ENCODE measurements around the gene RBM10. TPM values are rescaled to one million over a fixed set of nuclear protein-coding genes. Genes with fewer than 3 reads are reported as not detected.
"Not testable (repeated sequence)": the region's sequence is repeated elsewhere in the genome, so short reads cannot be mapped to it uniquely, and the experiment has no call there.

RBM10 gene, protein sequence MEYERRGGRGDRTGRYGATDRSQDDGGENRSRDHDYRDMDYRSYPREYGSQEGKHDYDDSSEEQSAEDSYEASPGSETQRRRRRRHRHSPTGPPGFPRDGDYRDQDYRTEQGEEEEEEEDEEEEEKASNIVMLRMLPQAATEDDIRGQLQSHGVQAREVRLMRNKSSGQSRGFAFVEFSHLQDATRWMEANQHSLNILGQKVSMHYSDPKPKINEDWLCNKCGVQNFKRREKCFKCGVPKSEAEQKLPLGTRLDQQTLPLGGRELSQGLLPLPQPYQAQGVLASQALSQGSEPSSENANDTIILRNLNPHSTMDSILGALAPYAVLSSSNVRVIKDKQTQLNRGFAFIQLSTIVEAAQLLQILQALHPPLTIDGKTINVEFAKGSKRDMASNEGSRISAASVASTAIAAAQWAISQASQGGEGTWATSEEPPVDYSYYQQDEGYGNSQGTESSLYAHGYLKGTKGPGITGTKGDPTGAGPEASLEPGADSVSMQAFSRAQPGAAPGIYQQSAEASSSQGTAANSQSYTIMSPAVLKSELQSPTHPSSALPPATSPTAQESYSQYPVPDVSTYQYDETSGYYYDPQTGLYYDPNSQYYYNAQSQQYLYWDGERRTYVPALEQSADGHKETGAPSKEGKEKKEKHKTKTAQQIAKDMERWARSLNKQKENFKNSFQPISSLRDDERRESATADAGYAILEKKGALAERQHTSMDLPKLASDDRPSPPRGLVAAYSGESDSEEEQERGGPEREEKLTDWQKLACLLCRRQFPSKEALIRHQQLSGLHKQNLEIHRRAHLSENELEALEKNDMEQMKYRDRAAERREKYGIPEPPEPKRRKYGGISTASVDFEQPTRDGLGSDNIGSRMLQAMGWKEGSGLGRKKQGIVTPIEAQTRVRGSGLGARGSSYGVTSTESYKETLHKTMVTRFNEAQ
- total RNA-seq, result 10 to 100 TPM; 22.1 to 32.1 TPM

GRCh38 chrX:47144626-47145394 is at the start of gene RBM10, which contains the start of gene NDUFB11:
TSS of gene RBM10 (plus strand) at chrX:47145221. CDS start at chrX:47147482, 2,261 bp downstream.
TSS of gene NDUFB11 (minus strand) at chrX:47144702. CDS start at chrX:47144679, 23 bp downstream.
- peak within 1 kb of the TSS; percentile 63 to 64 for H3K4me3 ChIP-seq
- peak within 1 kb of the TSS; percentile 92 for H3K27ac ChIP-seq
- H3K9me3 ChIP-seq, result no peaks in the 10 kb centered on the region
- peak; percentile 55 to 63 for TF ChIP-seq CTCF (IDR thresholded peaks at IDR 0.05)
- H3K27me3 ChIP-seq, result no peaks in the 10 kb centered on the region
- DNase-seq (ENCODE audit: low spot score), result peak; percentile 96
- H3K4me1 ChIP-seq, result peaks cover 0 to 29% of the 10 kb centered on the region in 2 donors
- H3K36me3 ChIP-seq, result peaks cover 8% of the 10 kb centered on the region

GRCh38 chrX:47097018-47097417 is 48.0 kb upstream of the RBM10 start:
- no peak for TF ChIP-seq CTCF (IDR thresholded peaks at IDR 0.05)
- Histone ChIP-seq H3K27me3 (no peaks in the 10 kb centered on the region), H3K4me3 (no peak overlapping the region), H3K36me3 (no peaks in the 10 kb centered on the region), H3K9me3 (peaks cover 0 to 3% of the 10 kb centered on the region in 2 donors), H3K27ac (no peak overlapping the region), H3K4me1 (no peaks in the 10 kb centered on the region)
- no peak for DNase-seq (ENCODE audit: low spot score)

DNA sequence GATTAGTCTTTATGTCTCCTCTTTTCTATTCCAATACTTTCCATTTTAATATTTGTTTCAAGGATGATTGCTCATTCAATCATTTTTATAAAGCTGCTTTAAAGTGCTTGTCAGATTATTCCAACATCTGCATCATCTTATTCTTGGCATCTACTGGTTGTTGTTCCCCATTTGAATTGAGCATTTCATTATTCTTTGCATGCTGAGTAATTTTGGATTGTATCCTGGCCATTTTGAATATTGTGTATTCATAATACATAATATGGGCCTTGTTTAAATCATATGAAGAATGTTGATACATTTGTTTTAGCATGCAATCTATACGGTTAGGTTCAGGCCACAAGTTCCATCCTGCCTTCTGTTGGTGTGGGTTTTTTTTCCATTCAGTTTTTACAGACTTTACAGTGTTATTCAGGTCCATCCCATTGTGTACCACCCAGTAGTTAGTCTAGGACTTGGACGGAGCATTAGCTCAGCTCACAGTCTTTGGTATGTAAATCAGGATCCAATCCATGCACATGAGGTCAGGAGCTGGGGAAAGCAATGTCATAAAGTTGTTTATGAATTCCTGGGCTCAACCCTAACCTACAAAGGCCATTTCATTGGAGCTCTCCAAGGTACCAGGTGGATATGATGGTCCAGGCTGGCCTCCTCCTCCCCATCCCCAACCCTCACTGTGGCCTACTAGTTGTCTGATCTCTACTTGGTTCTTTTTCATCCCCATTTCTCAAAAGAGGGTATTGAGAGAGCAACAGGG is 46.5 kb upstream of the RBM10 start:
- Histone ChIP-seq H3K4me3 (no peak overlapping the region), H3K9me3 (peaks cover 0 to 3% of the 10 kb centered on the region in 2 donors), H3K36me3 (no peaks in the 10 kb centered on the region), H3K27ac (no peak overlapping the region), H3K4me1 (no peaks in the 10 kb centered on the region), H3K27me3 (no peaks in the 10 kb centered on the region)
- DNase-seq (ENCODE audit: low spot score), result no peak
- TF ChIP-seq CTCF (IDR thresholded peaks at IDR 0.05), result no peak

DNA sequence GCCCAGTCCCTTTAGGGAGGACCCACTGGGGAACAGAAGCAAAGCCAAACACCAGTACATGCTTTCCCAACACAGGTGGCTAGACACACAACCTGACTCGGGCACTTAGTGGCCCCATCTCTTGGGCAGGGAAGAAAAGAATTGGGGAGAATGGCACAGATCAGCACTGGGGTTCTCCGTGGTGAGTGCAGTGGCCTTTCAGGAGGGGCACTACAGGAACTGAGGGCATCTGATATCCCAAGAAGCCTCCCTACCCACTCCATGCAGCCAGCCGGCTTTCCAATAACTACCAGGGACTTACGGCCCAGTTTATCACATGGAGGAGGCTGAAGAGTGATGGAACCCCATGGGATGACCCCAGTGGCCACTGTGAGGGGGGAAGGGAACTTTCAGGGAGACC is 43.8 kb upstream of the RBM10 start:
- Histone ChIP-seq H3K27ac (no peak overlapping the region), H3K9me3 (no peaks in the 10 kb centered on the region), H3K27me3 (no peaks in the 10 kb centered on the region), H3K4me1 (no peaks in the 10 kb centered on the region), H3K4me3 (no peak overlapping the region), H3K36me3 (no peaks in the 10 kb centered on the region)
- no peak for TF ChIP-seq CTCF (IDR thresholded peaks at IDR 0.05)
- DNase-seq (ENCODE audit: low spot score), result no peak

DNA sequence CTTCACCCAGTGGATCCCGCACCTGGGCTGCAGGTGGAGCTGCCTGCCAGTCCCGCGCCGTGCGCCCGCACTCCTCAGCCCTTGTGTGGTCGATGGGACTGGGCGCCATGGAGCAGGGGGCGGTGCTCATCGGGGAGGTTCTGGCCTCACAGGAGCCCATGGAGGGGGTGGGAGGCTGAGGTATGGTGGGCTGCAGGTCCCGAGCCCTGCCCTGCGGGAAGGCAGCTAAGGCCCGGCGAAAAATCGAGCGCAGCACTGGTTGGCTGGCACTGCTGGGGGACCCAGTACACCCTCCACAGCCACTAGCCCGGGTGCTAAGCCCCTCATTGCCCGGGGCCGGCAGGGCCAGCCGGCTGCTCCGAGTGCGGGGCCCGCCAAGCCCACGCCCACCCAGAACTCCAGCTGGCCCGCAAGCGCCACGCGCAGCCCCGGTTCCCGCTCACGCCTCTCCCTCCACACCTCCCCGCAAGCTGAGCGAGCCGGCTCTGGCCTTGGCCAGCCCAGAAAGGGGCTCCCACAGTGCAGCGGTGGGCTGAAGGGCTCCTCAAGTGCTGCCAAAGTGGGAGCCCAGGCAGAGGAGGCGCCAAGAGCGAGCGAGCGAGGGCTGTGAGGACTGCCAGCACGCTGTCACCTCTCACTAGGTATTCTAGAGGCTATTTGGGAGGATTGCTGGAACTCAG is 33.9 kb upstream of the RBM10 start:
- not testable (repeated sequence) for DNase-seq (ENCODE audit: low spot score); H3K9me3 ChIP-seq; H3K4me3 ChIP-seq; H3K36me3 ChIP-seq; H3K4me1 ChIP-seq; H3K27ac ChIP-seq; H3K27me3 ChIP-seq
